Right cardiac atrium (tissue), 5 donors: Measurements from ENCODE around the gene DOCK10. TPM values are rescaled to one million over a fixed set of nuclear protein-coding genes. Genes with fewer than 3 reads are reported as not detected.

ENCODE experiments used
- ATAC-seq, 2 donors: fragments of 200-7000 bp; cut with Tn5 transposase; one replicate each; pipeline versions ENCODE4 v1.8.0 to v1.9.1; 2020; ENCODE audit warnings: moderate library complexity in 2 of 2, mild to moderate bottlenecking in 1 of 2
- DNase-seq, 3 donors: peaks; one replicate each; pipeline ENCODE4 v3.0.0-alpha.2; 2020
- H3K27ac ChIP-seq: one replicate; pipeline ENCODE4 v1.5.1; 2013; ENCODE audit warnings: mild to moderate bottlenecking, low read length, control low read depth, moderate library complexity
- H3K27me3 ChIP-seq: one replicate; pipeline ENCODE4 v1.6.1; 2013; ENCODE audit not compliant: control insufficient read depth, insufficient read depth
- H3K4me1 ChIP-seq: one replicate; pipeline ENCODE4 v1.6.1; 2013; ENCODE audit warnings: low read length; ENCODE audit not compliant: control insufficient read depth, insufficient read depth
- H3K4me3 ChIP-seq: one replicate; pipeline ENCODE4 v1.5.1; 2013; ENCODE audit warnings: low read length, control low read depth
- H3K9me3 ChIP-seq: one replicate; pipeline ENCODE4 v1.6.1; 2013; ENCODE audit warnings: low read length; ENCODE audit not compliant: control insufficient read depth
- WGBS: extraction: QIAGEN DNeasy Blood & Tissue Kit; methylation state at CpG from one replicate; pipeline ENCODE4 v1.1.7; 2013; 5-methylcytosine and 5-hydroxymethylcytosine counted together
- intact Hi-C, 4 donors: fragments of 100-400 bp; cut with DNase I; formaldehyde crosslinking; loops; one replicate each; pipeline versions ENCODE4 v1.11.0 to v1.14.0; 2022 to 2023
- polyA plus RNA-seq: library from polyadenylated mRNA; stranded (reverse); fragments of 200-250 nt; gene quantifications from one replicate; pipeline ENCODE4 v1.2.3, GENCODE V29; 2013
- total RNA-seq, 4 donors: library from RNA; stranded (reverse); fragmentation: NEBNext Ultra II Directional; extraction: Animal tissue kit (Norgen Biotek cat#: 25700); gene quantifications; one replicate each; pipeline ENCODE4 v1.2.1, GENCODE V29; 2021
- donor health status: healthy with polysubstance abuse.
- donor health status: DM: no; HTN: yes; CAD: no.
- donor health status: DM: no; HTN: no; CAD: no.
- donor health status: DM: no; HTN: yes; CAD: no; lungs with severe emphysema.
- donor health status: DM: yes; HTN: yes; CAD: no.

DOCK10 gene
- total and polyA plus RNA-seq, 5 donors = 0.86 to 6.9 (median 4.8) TPM

GRCh38 chr2:224994242-224994823 is 47.9 kb downstream of the DOCK10 start:
- no peak for ATAC-seq
- Histone ChIP-seq H3K27me3 (no peaks in the 10 kb centered on the region), H3K4me3 (no peak overlapping the region), H3K27ac (no peak overlapping the region), H3K9me3 (no peaks in the 10 kb centered on the region), H3K4me1 (no peaks in the 10 kb centered on the region)
- DNase-seq = no peak
- WGBS = 74% methylated on average over 1 of the region's 1 CpG
- intact Hi-C loops = no loop called here

GRCh38 chr2:224990710-224991109 is 51.6 kb downstream of the DOCK10 start:
- Histone ChIP-seq H3K27ac (no peak overlapping the region), H3K9me3 (no peaks in the 10 kb centered on the region), H3K4me1 (no peaks in the 10 kb centered on the region), H3K4me3 (no peak overlapping the region), H3K27me3 (no peaks in the 10 kb centered on the region)
- WGBS = 81% methylated on average over 3 of the region's 3 CpGs
- ATAC-seq (no peak), DNase-seq (no peak)
- intact Hi-C loops = no loop called here

GRCh38 chr2:224987733-224988132 is 54.5 kb downstream of the DOCK10 start:
- no peaks in the 10 kb centered on the region for H3K9me3 ChIP-seq
- WGBS = 83% methylated on average over 4 of the region's 4 CpGs
- DNase-seq = no peak
- H3K4me3 ChIP-seq = no peak overlapping the region
- no peak overlapping the region for H3K27ac ChIP-seq
- ATAC-seq = no peak
- intact Hi-C loops = no loop called here
- H3K27me3 ChIP-seq = no peaks in the 10 kb centered on the region
- H3K4me1 ChIP-seq = no peaks in the 10 kb centered on the region

GRCh38 chr2:224986477-224986876 is 55.8 kb downstream of the DOCK10 start:
- Histone ChIP-seq H3K27me3 (no peaks in the 10 kb centered on the region), H3K9me3 (no peaks in the 10 kb centered on the region), H3K4me3 (no peak overlapping the region), H3K27ac (no peak overlapping the region), H3K4me1 (no peaks in the 10 kb centered on the region)
- intact Hi-C loops = no loop called here
- ATAC-seq (no peak), DNase-seq (no peak)
- 94% methylated on average over 1 of the region's 1 CpG for WGBS

- no peaks in the 10 kb centered on the region for H3K27me3 ChIP-seq
- ATAC-seq = no peak
- H3K4me3 ChIP-seq = no peak overlapping the region
- 73% methylated on average over 5 of the region's 5 CpGs for WGBS
- H3K4me1 ChIP-seq = no peaks in the 10 kb centered on the region
- H3K27ac ChIP-seq = no peak overlapping the region
- DNase-seq = no peak
- H3K9me3 ChIP-seq = no peaks in the 10 kb centered on the region
- intact Hi-C loops = no loop called here
These were observed 57.6 kb downstream of the DOCK10 start for GRCh38 chr2:224984637-224985036.

GRCh38 chr2:224983712-224984554 is 58.3 kb downstream of the DOCK10 start:
- 34% methylated on average over 11 of the region's 11 CpGs for WGBS
- Histone ChIP-seq H3K27ac (no peak overlapping the region), H3K27me3 (no peaks in the 10 kb centered on the region), H3K9me3 (no peaks in the 10 kb centered on the region), H3K4me3 (peak overlapping the region; percentile 41), H3K4me1 (no peaks in the 10 kb centered on the region)
- ATAC-seq = peak; percentile 32 to 36
- intact Hi-C loops = no loop called here
- DNase-seq = peak in 1 of 3 donors; percentile 35

- peak; percentile 35 to 50 for ATAC-seq
These were observed 59.2 kb downstream of the DOCK10 start for GRCh38 chr2:224982910-224983711.

GRCh38 chr2:224982226-224982625 is 60.0 kb downstream of the DOCK10 start:
- Histone ChIP-seq H3K4me3 (peak overlapping the region; percentile 41), H3K4me1 (no peaks in the 10 kb centered on the region), H3K27me3 (no peaks in the 10 kb centered on the region), H3K27ac (peak overlapping the region; percentile 7), H3K9me3 (no peaks in the 10 kb centered on the region)
- intact Hi-C loops = no loop called here
- 42% methylated on average over 10 of the region's 10 CpGs for WGBS
- ATAC-seq = peak; percentile 32 to 45
- peak in 2 of 3 donors; percentile 49 to 57 for DNase-seq

More at GRCh38 chr2:224982910-224983711, 59.2 kb downstream of the DOCK10 start:
- DNase-seq = peak in 1 of 3 donors; percentile 31
- H3K4me3 ChIP-seq = peak overlapping the region; percentile 41
- H3K27me3 ChIP-seq = no peaks in the 10 kb centered on the region
- no peaks in the 10 kb centered on the region for H3K4me1 ChIP-seq
- no peaks in the 10 kb centered on the region for H3K9me3 ChIP-seq
- H3K27ac ChIP-seq = no peak overlapping the region
- intact Hi-C loops = no loop called here
- 37% methylated on average over 14 of the region's 14 CpGs for WGBS

- Histone ChIP-seq H3K4me3 (no peak overlapping the region), H3K9me3 (no peaks in the 10 kb centered on the region), H3K4me1 (no peaks in the 10 kb centered on the region), H3K27ac (no peak overlapping the region), H3K27me3 (no peaks in the 10 kb centered on the region)
- DNase-seq = no peak
- ATAC-seq = no peak
- intact Hi-C loops = no loop called here
- 81% methylated on average over 7 of the region's 7 CpGs for WGBS
These were observed 65.4 kb downstream of the DOCK10 start for GRCh38 chr2:224976629-224977525.

GRCh38 chr2:224975761-224976160 is 66.5 kb downstream of the DOCK10 start:
- Histone ChIP-seq H3K27ac (no peak overlapping the region), H3K9me3 (no peaks in the 10 kb centered on the region), H3K4me3 (no peak overlapping the region), H3K27me3 (no peaks in the 10 kb centered on the region), H3K4me1 (no peaks in the 10 kb centered on the region)
- intact Hi-C loops = no loop called here
- ATAC-seq (no peak), DNase-seq (no peak)
- 89% methylated on average over 4 of the region's 4 CpGs for WGBS
